GM18508 (cell line): Measurements from ENCODE around the gene SEC63.
"Not testable (repeated sequence)": the region's sequence is repeated elsewhere in the genome, so short reads cannot be mapped to it uniquely, and the experiment has no call there.

Experiments
- ATAC-seq: cut with Tn5 transposase; IDR thresholded peaks from one replicate; pipeline ENCODE4 v1.9.1; 2021; ENCODE audit warnings: moderate number of reproducible peaks; ENCODE audit not compliant: insufficient read depth, unreplicated experiment

SEC63 gene

GRCh38 chr6:107868867-107869611 lies 89.0 kb downstream of the SEC63 start:
- no peak for ATAC-seq

GRCh38 chr6:107867302-107867615 lies 90.7 kb downstream of the SEC63 start:
- no peak for ATAC-seq

GRCh38 chr6:107866606-107867301 lies 91.3 kb downstream of the SEC63 start:
- ATAC-seq = no peak

- ATAC-seq = no peak
Observed at GRCh38 chr6:107864226-107865127, 93.5 kb downstream of the SEC63 start.

- no peak for ATAC-seq
Observed at GRCh38 chr6:107862383-107862782, 95.6 kb downstream of the SEC63 start.

- not testable (repeated sequence) for ATAC-seq
Observed at GRCh38 chr6:107860963-107861362, 97.0 kb downstream of the SEC63 start.

GRCh38 chr6:107860144-107860543 lies 97.9 kb downstream of the SEC63 start:
- not testable (repeated sequence) for ATAC-seq

GRCh38 chr6:107853230-107853629 lies 104.8 kb downstream of the SEC63 start:
- ATAC-seq = no peak

- no peak for ATAC-seq
Observed at GRCh38 chr6:107849325-107849724, 108.7 kb downstream of the SEC63 start.

GRCh38 chr6:107847844-107848802 lies 109.9 kb downstream of the SEC63 start:
- ATAC-seq = no peak

- no peak for ATAC-seq
Observed at GRCh38 chr6:107846262-107846795, 111.7 kb downstream of the SEC63 start.

- no peak for ATAC-seq
Observed at GRCh38 chr6:107845777-107846176, 112.2 kb downstream of the SEC63 start.

GRCh38 chr6:107843400-107843799 lies 114.6 kb downstream of the SEC63 start:
- ATAC-seq = no peak

GRCh38 chr6:107841275-107841670 lies 116.7 kb downstream of the SEC63 start:
- no peak for ATAC-seq

- no peak for ATAC-seq
Observed at GRCh38 chr6:107840636-107841274, 117.3 kb downstream of the SEC63 start.

- ATAC-seq = no peak
Observed at GRCh38 chr6:107833136-107833535, 124.9 kb downstream of the SEC63 start.

GRCh38 chr6:107832151-107833056 lies 125.6 kb downstream of the SEC63 start:
- ATAC-seq = no peak

GRCh38 chr6:107830060-107830459 lies 127.9 kb downstream of the SEC63 start:
- no peak for ATAC-seq
